ENCODE measurements around the gene MAP6. TPM values are rescaled to one million over a fixed set of nuclear protein-coding genes. Genes with fewer than 3 reads are reported as not detected.

MAP6 gene
- total and polyA plus RNA-seq, 10 of the 15 experiments (the other 5 are each of a cell fraction or from before 2014, with no cell fraction given): 0.06 to 0.19 (median 0.11) TPM; not detected in 5

GRCh38 chr11:75598264-75598663, 70.6 kb downstream of the MAP6 start (continued):
- TF ChIP-seq, protein P1, sequence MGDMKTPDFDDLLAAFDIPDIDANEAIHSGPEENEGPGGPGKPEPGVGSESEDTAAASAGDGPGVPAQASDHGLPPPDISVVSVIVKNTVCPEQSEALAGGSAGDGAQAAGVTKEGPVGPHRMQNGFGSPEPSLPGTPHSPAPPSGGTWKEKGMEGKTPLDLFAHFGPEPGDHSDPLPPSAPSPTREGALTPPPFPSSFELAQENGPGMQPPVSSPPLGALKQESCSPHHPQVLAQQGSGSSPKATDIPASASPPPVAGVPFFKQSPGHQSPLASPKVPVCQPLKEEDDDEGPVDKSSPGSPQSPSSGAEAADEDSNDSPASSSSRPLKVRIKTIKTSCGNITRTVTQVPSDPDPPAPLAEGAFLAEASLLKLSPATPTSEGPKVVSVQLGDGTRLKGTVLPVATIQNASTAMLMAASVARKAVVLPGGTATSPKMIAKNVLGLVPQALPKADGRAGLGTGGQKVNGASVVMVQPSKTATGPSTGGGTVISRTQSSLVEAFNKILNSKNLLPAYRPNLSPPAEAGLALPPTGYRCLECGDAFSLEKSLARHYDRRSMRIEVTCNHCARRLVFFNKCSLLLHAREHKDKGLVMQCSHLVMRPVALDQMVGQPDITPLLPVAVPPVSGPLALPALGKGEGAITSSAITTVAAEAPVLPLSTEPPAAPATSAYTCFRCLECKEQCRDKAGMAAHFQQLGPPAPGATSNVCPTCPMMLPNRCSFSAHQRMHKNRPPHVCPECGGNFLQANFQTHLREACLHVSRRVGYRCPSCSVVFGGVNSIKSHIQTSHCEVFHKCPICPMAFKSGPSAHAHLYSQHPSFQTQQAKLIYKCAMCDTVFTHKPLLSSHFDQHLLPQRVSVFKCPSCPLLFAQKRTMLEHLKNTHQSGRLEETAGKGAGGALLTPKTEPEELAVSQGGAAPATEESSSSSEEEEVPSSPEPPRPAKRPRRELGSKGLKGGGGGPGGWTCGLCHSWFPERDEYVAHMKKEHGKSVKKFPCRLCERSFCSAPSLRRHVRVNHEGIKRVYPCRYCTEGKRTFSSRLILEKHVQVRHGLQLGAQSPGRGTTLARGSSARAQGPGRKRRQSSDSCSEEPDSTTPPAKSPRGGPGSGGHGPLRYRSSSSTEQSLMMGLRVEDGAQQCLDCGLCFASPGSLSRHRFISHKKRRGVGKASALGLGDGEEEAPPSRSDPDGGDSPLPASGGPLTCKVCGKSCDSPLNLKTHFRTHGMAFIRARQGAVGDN (IDR thresholded peaks at IDR 0.05): no peak
- TF ChIP-seq SIN3A (IDR thresholded peaks at IDR 0.05; ENCODE audit: low read depth, low read length) (no peak), SMC3 (IDR thresholded peaks at IDR 0.05; ENCODE audit: borderline replicate concordance, low read length) (no peak), YBX1 (IDR thresholded peaks at IDR 0.05) (no peak), KLF5 (IDR thresholded peaks at IDR 0.05; ENCODE audit: partially characterized antibody) (no peak), FOXK2 (IDR thresholded peaks at IDR 0.05) (no peak), BMI1 (IDR thresholded peaks at IDR 0.05; ENCODE audit: borderline replicate concordance) (no peak), RB1 (IDR thresholded peaks at IDR 0.05; ENCODE audit: borderline replicate concordance) (no peak), BRCA1 (IDR thresholded peaks at IDR 0.05; ENCODE audit: low read depth, low read length) (no peak), PKNOX1 (IDR thresholded peaks at IDR 0.05) (no peak), ESRRA (IDR thresholded peaks at IDR 0.05; ENCODE audit: low read length) (no peak), BHLHE40 (IDR thresholded peaks at IDR 0.05; ENCODE audit: borderline replicate concordance in 1 of 2, low read depth in 2 of 2, low read length in 1 of 2) (no peak), HDAC6 (IDR thresholded peaks at IDR 0.05; ENCODE audit: unreplicated experiment) (no peak)
- TF ChIP-seq, protein P2, sequence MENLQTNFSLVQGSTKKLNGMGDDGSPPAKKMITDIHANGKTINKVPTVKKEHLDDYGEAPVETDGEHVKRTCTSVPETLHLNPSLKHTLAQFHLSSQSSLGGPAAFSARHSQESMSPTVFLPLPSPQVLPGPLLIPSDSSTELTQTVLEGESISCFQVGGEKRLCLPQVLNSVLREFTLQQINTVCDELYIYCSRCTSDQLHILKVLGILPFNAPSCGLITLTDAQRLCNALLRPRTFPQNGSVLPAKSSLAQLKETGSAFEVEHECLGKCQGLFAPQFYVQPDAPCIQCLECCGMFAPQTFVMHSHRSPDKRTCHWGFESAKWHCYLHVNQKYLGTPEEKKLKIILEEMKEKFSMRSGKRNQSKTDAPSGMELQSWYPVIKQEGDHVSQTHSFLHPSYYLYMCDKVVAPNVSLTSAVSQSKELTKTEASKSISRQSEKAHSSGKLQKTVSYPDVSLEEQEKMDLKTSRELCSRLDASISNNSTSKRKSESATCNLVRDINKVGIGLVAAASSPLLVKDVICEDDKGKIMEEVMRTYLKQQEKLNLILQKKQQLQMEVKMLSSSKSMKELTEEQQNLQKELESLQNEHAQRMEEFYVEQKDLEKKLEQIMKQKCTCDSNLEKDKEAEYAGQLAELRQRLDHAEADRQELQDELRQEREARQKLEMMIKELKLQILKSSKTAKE (IDR thresholded peaks at IDR 0.05; ENCODE audit: low read depth, poor library complexity, severe bottlenecking): no peak

Data from GM12878 (cell line).